Ovary (tissue), 3 donors: ENCODE measurements around the gene ALX3.

Source experiments
- CTCF ChIP-seq, 3 donors: fragments of 450-650 bp in 2 of 3; fragments of 200-600 bp in 1 of 3; IDR thresholded peaks; one replicate each; pipeline versions ENCODE4 v1.5.1 to v1.8.0; 2016 to 2022; ENCODE audit warnings: antibody characterized with exemption in 3 of 3, mild to moderate bottlenecking in 1 of 3
- EP300 ChIP-seq: sonication (generic); formaldehyde crosslinking; IDR thresholded peaks from one replicate; pipeline ENCODE4 v1.6.1; 2017; ENCODE audit warnings: antibody characterized with exemption
- POLR2A ChIP-seq: fragments of 450-650 bp; IDR thresholded peaks from one replicate; pipeline ENCODE4 v1.6.1; 2017; ENCODE audit warnings: antibody characterized with exemption, mild to moderate bottlenecking, moderate library complexity
- donor health status: DM: no; HTN: no; CAD: no.

- TF ChIP-seq CTCF (IDR thresholded peaks at IDR 0.05): no peak
- TF ChIP-seq EP300: no peak
- no peak for TF ChIP-seq POLR2A
These were observed 44.3 kb upstream of the ALX3 start for GRCh38 chr1:110114784-110115183.
